ENCODE data around the gene FARP1. TPM values are rescaled to one million over a fixed set of nuclear protein-coding genes. Genes with fewer than 3 reads are reported as not detected.

The FARP1 gene
- total and polyA plus RNA-seq, 2 of the 13 experiments (the other 11 are each of a cell fraction or from before 2014, with no cell fraction given) = 70.6 to 126 TPM

- Histone ChIP-seq H3K9ac (ENCODE audit: insufficient read depth, low read depth, low read length) (no peak overlapping the region), H3K27me3 (ENCODE audit: control insufficient read depth in 1 of 2, insufficient read depth in 2 of 2, low read length in 2 of 2) (no peaks in the 10 kb centered on the region), H3K36me3 (replicated peaks in 1 of 2; ENCODE audit: control insufficient read depth in 1 of 2, insufficient read depth in 2 of 2, low read length in 2 of 2) (peaks cover 22 to 68% of the 10 kb centered on the region in 2 experiments), H3K27ac (ENCODE audit: extremely low read length, insufficient read depth, low read length) (no peak overlapping the region), H3K4me1 (ENCODE audit: insufficient read depth, low read length) (peaks cover 43% of the 10 kb centered on the region), H3K79me2 (ENCODE audit: insufficient read depth, low read length) (peaks cover 94% of the 10 kb centered on the region), H4K20me1 (ENCODE audit: insufficient read depth, low read length) (peaks cover 71% of the 10 kb centered on the region), H2AFZ (ENCODE audit: low read length) (no peak overlapping the region), H3K9me3 (ENCODE audit: low read length) (no peaks in the 10 kb centered on the region), H3K4me3 (replicated peaks in 1 of 3; ENCODE audit: insufficient read depth in 1 of 3, low read depth in 2 of 3, low read length in 3 of 3) (no peak overlapping the region), H3K4me2 (ENCODE audit: low read depth, low read length) (no peak overlapping the region)
- intact Hi-C loops (cut with micrococcal nuclease; ENCODE audit: unreplicated experiment) = loop anchor here (5.0 kb wide), 1 partner anchor 362 kb away; no protein-coding TSS in a partner anchor
- FAIRE-seq (no peak), ATAC-seq (no peak), DNase-seq (ENCODE audit: low spot score) (no peak)
- WGBS (ENCODE audit: low lambda C conversion rate) = 98% methylated on average over 6 of the region's 6 CpGs
- CTCF ChIA-PET (ENCODE audit: low intra/inter-chr PET ratio, low total read pairs) = no interaction called here
- POLR2A ChIA-PET = interaction anchor here (1.1 kb wide), 1 partner anchor 47 kb away, joined by 3 read pairs; no protein-coding TSS in a partner anchor
- in situ Hi-C loops (cut with HindIII; ENCODE audit: extremely low pct_ligation_motif_present, low pct_unique_long_range_greater_than_20kb) = no loop called here
- TF ChIP-seq AHDC1 (CRISPR knock-in tag; IDR thresholded peaks at IDR 0.05; ENCODE audit: borderline replicate concordance) (no peak), STAT5B (CRISPR knock-in tag; IDR thresholded peaks at IDR 0.05) (no peak), ZNF720 (CRISPR knock-in tag; IDR thresholded peaks at IDR 0.05) (no peak), ZNF362 (CRISPR knock-in tag; IDR thresholded peaks at IDR 0.05; ENCODE audit: borderline replicate concordance) (no peak)
- no TSS peak for BruUV-seq (replicated peaks)
Observed at GRCh38 chr13:98219685-98220084, 76.8 kb downstream of the FARP1 start.

Measured in HepG2 (cell line).